HEK293T (cell line): ENCODE measurements around the gene PEMT.

Source experiments
- BHLHE40 ChIP-seq: fragments of 450-650 bp; IDR thresholded peaks from 2 replicates; pipeline ENCODE4 v1.6.1; 2016; ENCODE audit warnings: mild to moderate bottlenecking, moderate library complexity, borderline replicate concordance
- FOXA1 ChIP-seq: fragments of 450-650 bp; IDR thresholded peaks from 2 replicates; pipeline ENCODE4 v1.6.1; 2016; ENCODE audit warnings: mild to moderate bottlenecking
- FOXK2 ChIP-seq: fragments of 450-650 bp; IDR thresholded peaks from 2 replicates; pipeline ENCODE4 v1.6.1; 2016; ENCODE audit warnings: mild to moderate bottlenecking
- HDGF ChIP-seq: fragments of 450-650 bp; IDR thresholded peaks from 2 replicates; pipeline ENCODE4 v1.6.1; 2017; ENCODE audit warnings: antibody characterized with exemption, borderline replicate concordance
- L3MBTL2 ChIP-seq: fragments of 450-650 bp; conservative IDR thresholded peaks from 2 replicates; pipeline ENCODE4 v1.6.1; 2016; ENCODE audit warnings: mild to moderate bottlenecking
- LEF1 ChIP-seq: fragments of 450-650 bp; IDR thresholded peaks from 2 replicates; pipeline ENCODE4 v1.6.1; 2017; ENCODE audit warnings: mild to moderate bottlenecking, borderline replicate concordance
- SP1 ChIP-seq: fragments of 450-650 bp; IDR thresholded peaks from 2 replicates; pipeline ENCODE4 v1.6.1; 2017
- SUZ12 ChIP-seq: fragments of 450-650 bp; IDR thresholded peaks from 2 replicates; pipeline ENCODE4 v1.6.1; 2016; ENCODE audit warnings: mild to moderate bottlenecking

- TF ChIP-seq SUZ12, result no peak
- no peak for TF ChIP-seq BHLHE40
- no peak for TF ChIP-seq FOXK2
- TF ChIP-seq L3MBTL2, result no peak
- TF ChIP-seq FOXA1, result no peak
- no peak for TF ChIP-seq HDGF
- no peak for TF ChIP-seq LEF1
- TF ChIP-seq SP1, result no peak
Measured at GRCh38 chr17:17496189-17497064, 95.1 kb downstream of the PEMT start, which contains the start of gene RASD1.
